SK-N-SH treated with all-trans-retinoic acid at 6 μM for 48 hours (cell line): Measurements from ENCODE around the gene LSM12.

Experiments used
- ATAC-seq: fragments of 200-7000 bp; cut with Tn5 transposase; 3 replicates; pipeline ENCODE4 v1.9.1; 2020; ENCODE audit warnings: mild to moderate bottlenecking, moderate library complexity
- ARNTL ChIP-seq: fragments of 450-650 bp; formaldehyde crosslinking; IDR thresholded peaks from 2 replicates; pipeline ENCODE4 v1.5.0; 2020; ENCODE audit warnings: low read depth, mild to moderate bottlenecking, moderate library complexity, borderline replicate concordance
- CSDC2 ChIP-seq: fragments of 250-450 bp; sonication (Bioruptor Pico); IDR thresholded peaks from 2 replicates; pipeline ENCODE4 v1.5.0; 2020; ENCODE audit warnings: mild to moderate bottlenecking, moderate library complexity
- ESRRG ChIP-seq: fragments of 250-450 bp; sonication (Bioruptor Pico); IDR thresholded peaks from 2 replicates; pipeline ENCODE4 v1.6.1; 2021; ENCODE audit warnings: mild to moderate bottlenecking
- GLIS3 ChIP-seq: fragments of 250-450 bp; sonication (Bioruptor Pico); IDR thresholded peaks from 2 replicates; pipeline ENCODE4 v1.5.0; 2020; ENCODE audit warnings: mild to moderate bottlenecking, moderate library complexity
- ISL1 ChIP-seq: fragments of 250-450 bp; sonication (Bioruptor Pico); IDR thresholded peaks from 2 replicates; pipeline ENCODE4 v2.1.2; 2022; ENCODE audit warnings: mild to moderate bottlenecking, moderate library complexity
- PATZ1 ChIP-seq: fragments of 250-450 bp; sonication (Bioruptor Pico); IDR thresholded peaks from 2 replicates; pipeline ENCODE4 v1.8.0; 2020; ENCODE audit warnings: mild to moderate bottlenecking, moderate library complexity, borderline replicate concordance
- PPARA ChIP-seq: fragments of 250-450 bp; sonication (Bioruptor Pico); IDR thresholded peaks from 2 replicates; pipeline ENCODE4 v1.5.0; 2020; ENCODE audit warnings: mild to moderate bottlenecking, borderline replicate concordance
- RARB ChIP-seq: fragments of 250-450 bp; sonication (Bioruptor Pico); IDR thresholded peaks from 2 replicates; pipeline ENCODE4 v1.8.0; 2021; ENCODE audit warnings: mild to moderate bottlenecking, moderate library complexity
- SNAI2 ChIP-seq: fragments of 250-450 bp; sonication (Bioruptor Pico); IDR thresholded peaks from 2 replicates; pipeline ENCODE4 v1.5.0; 2020; ENCODE audit warnings: mild to moderate bottlenecking, moderate library complexity
- TCF4 ChIP-seq: fragments of 250-450 bp; sonication (Bioruptor Pico); IDR thresholded peaks from 2 replicates; pipeline ENCODE4 v1.8.0; 2021; ENCODE audit warnings: mild to moderate bottlenecking, moderate library complexity, borderline replicate concordance
- TOX ChIP-seq: fragments of 250-450 bp; sonication (Bioruptor Pico); IDR thresholded peaks from 2 replicates; pipeline ENCODE4 v1.8.0; 2021; ENCODE audit warnings: mild to moderate bottlenecking, moderate library complexity, borderline replicate concordance
- ZFP3 ChIP-seq: fragments of 250-450 bp; sonication (Bioruptor Pico); IDR thresholded peaks from 2 replicates; pipeline ENCODE4 v1.5.0; 2020; ENCODE audit warnings: mild to moderate bottlenecking, moderate library complexity
- ZFP30 ChIP-seq: fragments of 450-650 bp; formaldehyde crosslinking; IDR thresholded peaks from 2 replicates; pipeline ENCODE4 v1.5.0; 2022; ENCODE audit warnings: mild to moderate bottlenecking, moderate library complexity
- ZNF565 ChIP-seq: fragments of 450-650 bp; formaldehyde crosslinking; conservative IDR thresholded peaks from 2 replicates; pipeline ENCODE4 v1.5.0; 2020; ENCODE audit warnings: low read depth, mild to moderate bottlenecking, moderate library complexity
- ZNF8 ChIP-seq: fragments of 450-650 bp; formaldehyde crosslinking; IDR thresholded peaks from 2 replicates; pipeline ENCODE4 v1.5.0; 2020; ENCODE audit warnings: mild to moderate bottlenecking, moderate library complexity
- TF ChIP-seq, protein P1 (sequence below): fragments of 250-450 bp; sonication (Bioruptor Pico); IDR thresholded peaks from 2 replicates; pipeline ENCODE4 v1.5.0; 2020; ENCODE audit warnings: mild to moderate bottlenecking, moderate library complexity
- TF ChIP-seq, protein P2 (sequence below): fragments of 250-450 bp; sonication (Bioruptor Pico); IDR thresholded peaks from 2 replicates; pipeline ENCODE4 v1.5.1; 2021; ENCODE audit warnings: mild to moderate bottlenecking, moderate library complexity
- TF ChIP-seq, protein P3 (sequence below): fragments of 250-450 bp; sonication (Bioruptor Pico); IDR thresholded peaks from 2 replicates; pipeline ENCODE4 v1.8.0; 2021; ENCODE audit warnings: low read depth, mild to moderate bottlenecking, moderate library complexity, borderline replicate concordance
- TF ChIP-seq, protein P4 (sequence below): fragments of 250-450 bp; sonication (Bioruptor Pico); IDR thresholded peaks from 2 replicates; pipeline ENCODE4 v1.5.1; 2020; ENCODE audit warnings: low read depth, mild to moderate bottlenecking, moderate library complexity

The LSM12 gene

GRCh38 chr17:44085908-44086307 lies 19.4 kb upstream of the LSM12 start:
- ATAC-seq, result no peak; the same call in 2 of the 3 replicates
- TF ChIP-seq PPARA, result no peak
- no peak for TF ChIP-seq ZNF565 (CRISPR knock-in tag)
- no peak for TF ChIP-seq SNAI2
- TF ChIP-seq, protein P1, sequence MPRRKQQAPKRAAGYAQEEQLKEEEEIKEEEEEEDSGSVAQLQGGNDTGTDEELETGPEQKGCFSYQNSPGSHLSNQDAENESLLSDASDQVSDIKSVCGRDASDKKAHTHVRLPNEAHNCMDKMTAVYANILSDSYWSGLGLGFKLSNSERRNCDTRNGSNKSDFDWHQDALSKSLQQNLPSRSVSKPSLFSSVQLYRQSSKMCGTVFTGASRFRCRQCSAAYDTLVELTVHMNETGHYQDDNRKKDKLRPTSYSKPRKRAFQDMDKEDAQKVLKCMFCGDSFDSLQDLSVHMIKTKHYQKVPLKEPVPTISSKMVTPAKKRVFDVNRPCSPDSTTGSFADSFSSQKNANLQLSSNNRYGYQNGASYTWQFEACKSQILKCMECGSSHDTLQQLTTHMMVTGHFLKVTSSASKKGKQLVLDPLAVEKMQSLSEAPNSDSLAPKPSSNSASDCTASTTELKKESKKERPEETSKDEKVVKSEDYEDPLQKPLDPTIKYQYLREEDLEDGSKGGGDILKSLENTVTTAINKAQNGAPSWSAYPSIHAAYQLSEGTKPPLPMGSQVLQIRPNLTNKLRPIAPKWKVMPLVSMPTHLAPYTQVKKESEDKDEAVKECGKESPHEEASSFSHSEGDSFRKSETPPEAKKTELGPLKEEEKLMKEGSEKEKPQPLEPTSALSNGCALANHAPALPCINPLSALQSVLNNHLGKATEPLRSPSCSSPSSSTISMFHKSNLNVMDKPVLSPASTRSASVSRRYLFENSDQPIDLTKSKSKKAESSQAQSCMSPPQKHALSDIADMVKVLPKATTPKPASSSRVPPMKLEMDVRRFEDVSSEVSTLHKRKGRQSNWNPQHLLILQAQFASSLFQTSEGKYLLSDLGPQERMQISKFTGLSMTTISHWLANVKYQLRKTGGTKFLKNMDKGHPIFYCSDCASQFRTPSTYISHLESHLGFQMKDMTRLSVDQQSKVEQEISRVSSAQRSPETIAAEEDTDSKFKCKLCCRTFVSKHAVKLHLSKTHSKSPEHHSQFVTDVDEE (CRISPR knock-in tag), result no peak
- no peak for TF ChIP-seq TCF4 (CRISPR knock-in tag)
- TF ChIP-seq, protein P2, sequence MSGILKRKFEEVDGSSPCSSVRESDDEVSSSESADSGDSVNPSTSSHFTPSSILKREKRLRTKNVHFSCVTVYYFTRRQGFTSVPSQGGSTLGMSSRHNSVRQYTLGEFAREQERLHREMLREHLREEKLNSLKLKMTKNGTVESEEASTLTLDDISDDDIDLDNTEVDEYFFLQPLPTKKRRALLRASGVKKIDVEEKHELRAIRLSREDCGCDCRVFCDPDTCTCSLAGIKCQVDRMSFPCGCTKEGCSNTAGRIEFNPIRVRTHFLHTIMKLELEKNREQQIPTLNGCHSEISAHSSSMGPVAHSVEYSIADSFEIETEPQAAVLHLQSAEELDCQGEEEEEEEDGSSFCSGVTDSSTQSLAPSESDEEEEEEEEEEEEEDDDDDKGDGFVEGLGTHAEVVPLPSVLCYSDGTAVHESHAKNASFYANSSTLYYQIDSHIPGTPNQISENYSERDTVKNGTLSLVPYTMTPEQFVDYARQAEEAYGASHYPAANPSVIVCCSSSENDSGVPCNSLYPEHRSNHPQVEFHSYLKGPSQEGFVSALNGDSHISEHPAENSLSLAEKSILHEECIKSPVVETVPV (CRISPR knock-in tag), result no peak
- TF ChIP-seq GLIS3 (CRISPR knock-in tag), result no peak
- no peak for TF ChIP-seq RARB (CRISPR knock-in tag)
- TF ChIP-seq, protein P3, sequence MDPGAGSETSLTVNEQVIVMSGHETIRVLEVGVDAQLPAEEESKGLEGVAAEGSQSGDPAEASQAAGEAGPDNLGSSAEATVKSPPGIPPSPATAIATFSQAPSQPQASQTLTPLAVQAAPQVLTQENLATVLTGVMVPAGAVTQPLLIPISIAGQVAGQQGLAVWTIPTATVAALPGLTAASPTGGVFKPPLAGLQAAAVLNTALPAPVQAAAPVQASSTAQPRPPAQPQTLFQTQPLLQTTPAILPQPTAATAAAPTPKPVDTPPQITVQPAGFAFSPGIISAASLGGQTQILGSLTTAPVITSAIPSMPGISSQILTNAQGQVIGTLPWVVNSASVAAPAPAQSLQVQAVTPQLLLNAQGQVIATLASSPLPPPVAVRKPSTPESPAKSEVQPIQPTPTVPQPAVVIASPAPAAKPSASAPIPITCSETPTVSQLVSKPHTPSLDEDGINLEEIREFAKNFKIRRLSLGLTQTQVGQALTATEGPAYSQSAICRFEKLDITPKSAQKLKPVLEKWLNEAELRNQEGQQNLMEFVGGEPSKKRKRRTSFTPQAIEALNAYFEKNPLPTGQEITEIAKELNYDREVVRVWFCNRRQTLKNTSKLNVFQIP, result no peak
- no peak for TF ChIP-seq ZFP3 (CRISPR knock-in tag)
- TF ChIP-seq CSDC2 (CRISPR knock-in tag), result no peak
- TF ChIP-seq ISL1 (CRISPR knock-in tag), result no peak
- no peak for TF ChIP-seq ARNTL (CRISPR knock-in tag)
- no peak for TF ChIP-seq TOX
- TF ChIP-seq, protein P4, sequence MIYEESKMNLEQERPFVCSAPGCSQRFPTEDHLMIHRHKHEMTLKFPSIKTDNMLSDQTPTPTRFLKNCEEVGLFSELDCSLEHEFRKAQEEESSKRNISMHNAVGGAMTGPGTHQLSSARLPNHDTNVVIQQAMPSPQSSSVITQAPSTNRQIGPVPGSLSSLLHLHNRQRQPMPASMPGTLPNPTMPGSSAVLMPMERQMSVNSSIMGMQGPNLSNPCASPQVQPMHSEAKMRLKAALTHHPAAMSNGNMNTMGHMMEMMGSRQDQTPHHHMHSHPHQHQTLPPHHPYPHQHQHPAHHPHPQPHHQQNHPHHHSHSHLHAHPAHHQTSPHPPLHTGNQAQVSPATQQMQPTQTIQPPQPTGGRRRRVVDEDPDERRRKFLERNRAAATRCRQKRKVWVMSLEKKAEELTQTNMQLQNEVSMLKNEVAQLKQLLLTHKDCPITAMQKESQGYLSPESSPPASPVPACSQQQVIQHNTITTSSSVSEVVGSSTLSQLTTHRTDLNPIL (CRISPR knock-in tag), result no peak
- no peak for TF ChIP-seq ZNF8 (CRISPR knock-in tag)
- TF ChIP-seq PATZ1 (CRISPR knock-in tag), result no peak

DNA sequence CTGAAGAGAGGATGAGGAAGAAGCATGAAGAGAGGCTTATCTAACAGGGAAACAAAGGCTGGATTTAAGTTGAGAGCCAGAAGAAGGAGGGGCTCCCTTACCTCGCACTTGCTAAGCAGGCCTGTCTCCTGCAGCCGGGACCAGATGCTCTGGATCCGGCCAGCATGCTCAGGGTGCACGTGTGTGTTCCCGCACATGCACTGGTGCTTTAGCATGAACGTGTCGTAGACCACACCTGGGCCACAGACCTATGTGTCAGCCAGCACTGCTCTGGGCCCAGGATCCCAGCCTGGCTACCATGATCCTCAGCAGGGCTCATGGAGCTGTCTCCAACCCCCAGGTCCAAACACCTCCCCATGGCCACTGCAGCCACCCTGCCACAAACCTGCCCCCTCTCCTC lies 18.4 kb upstream of the LSM12 start:
- no peak for ATAC-seq
- TF ChIP-seq, protein P4 (CRISPR knock-in tag), result no peak
- TF ChIP-seq ZFP30 (CRISPR knock-in tag) (no peak), TOX (no peak), ZNF565 (CRISPR knock-in tag) (no peak), ZNF8 (CRISPR knock-in tag) (no peak), CSDC2 (CRISPR knock-in tag) (no peak), GLIS3 (CRISPR knock-in tag) (no peak), ESRRG (CRISPR knock-in tag) (no peak)
- TF ChIP-seq, protein P2 (CRISPR knock-in tag), result no peak
- TF ChIP-seq, protein P1 (CRISPR knock-in tag), result no peak
